HG03025 (cell line): Measurements from ENCODE around the gene PHC1.
"Not testable (repeated sequence)": the region's sequence is repeated elsewhere in the genome, so short reads cannot be mapped to it uniquely, and the experiment has no call there.

Experiments
- ATAC-seq: cut with Tn5 transposase; IDR thresholded peaks from one replicate; pipeline ENCODE4 v1.9.1; 2021; ENCODE audit warnings: mild to moderate bottlenecking, moderate library complexity; ENCODE audit not compliant: unreplicated experiment, low FRiP score

The PHC1 gene

GRCh38 chr12:8907513-8907912 is 6.8 kb upstream of the PHC1 start:
- no peak for ATAC-seq

- no peak for ATAC-seq
These were observed 4.6 kb upstream of the PHC1 start for GRCh38 chr12:8909752-8910151.

- ATAC-seq = no peak
These were observed 2.6 kb upstream of the PHC1 start for GRCh38 chr12:8911606-8912268.

- ATAC-seq = no peak
These were observed 1.4 kb upstream of the PHC1 start for GRCh38 chr12:8912914-8913313.

GRCh38 chr12:8913702-8914032 is 642 bp upstream of the PHC1 start:
- ATAC-seq = no peak

GRCh38 chr12:8914716-8915526 is 612 bp downstream of the PHC1 start:
- ATAC-seq = peak; percentile 81

GRCh38 chr12:8916154-8916553 is 1.8 kb downstream of the PHC1 start:
- no peak for ATAC-seq

GRCh38 chr12:8917031-8917430 is 2.7 kb downstream of the PHC1 start:
- ATAC-seq = no peak

GRCh38 chr12:8917751-8918150 is 3.4 kb downstream of the PHC1 start:
- no peak for ATAC-seq

GRCh38 chr12:8919643-8920042 is 5.3 kb downstream of the PHC1 start:
- ATAC-seq = not testable (repeated sequence)

GRCh38 chr12:8922544-8922943 is 8.2 kb downstream of the PHC1 start:
- ATAC-seq = no peak

GRCh38 chr12:8930655-8931323 is 16.5 kb downstream of the PHC1 start:
- not testable (repeated sequence) for ATAC-seq

- not testable (repeated sequence) for ATAC-seq
These were observed 18.2 kb downstream of the PHC1 start for GRCh38 chr12:8932464-8932863.

- ATAC-seq = not testable (repeated sequence)
These were observed 19.8 kb downstream of the PHC1 start for GRCh38 chr12:8934080-8934479.

GRCh38 chr12:8936735-8937134 is 22.4 kb downstream of the PHC1 start:
- no peak for ATAC-seq

GRCh38 chr12:8937842-8938442 is 23.6 kb downstream of the PHC1 start:
- ATAC-seq = not testable (repeated sequence)

- no peak for ATAC-seq
These were observed 27.6 kb downstream of the PHC1 start for GRCh38 chr12:8941691-8942478.

- ATAC-seq = no peak
These were observed 29.4 kb downstream of the PHC1 start for GRCh38 chr12:8943565-8944186.

GRCh38 chr12:8946733-8947132 is 32.4 kb downstream of the PHC1 start:
- ATAC-seq = no peak

GRCh38 chr12:8947737-8948136 is 33.4 kb downstream of the PHC1 start:
- no peak for ATAC-seq
